ENCODE data around the gene DAPK2. TPM values are rescaled to one million over a fixed set of nuclear protein-coding genes. Genes with fewer than 3 reads are reported as not detected.

Gene DAPK2
- total RNA-seq, 1 donor from 2014 or later = 2.6 TPM

- no peaks in the 10 kb centered on the region for H3K27me3 Mint-ChIP-seq (ENCODE audit: low read depth)
- H3K27ac Mint-ChIP-seq = no peak overlapping the region
- H3K4me1 Mint-ChIP-seq = peaks cover 16% of the 10 kb centered on the region
- DNase-seq (ENCODE audit: low spot score in 2 of 2, unreplicated experiment in 2 of 2) = no peak
- TF ChIP-seq, protein P1, sequence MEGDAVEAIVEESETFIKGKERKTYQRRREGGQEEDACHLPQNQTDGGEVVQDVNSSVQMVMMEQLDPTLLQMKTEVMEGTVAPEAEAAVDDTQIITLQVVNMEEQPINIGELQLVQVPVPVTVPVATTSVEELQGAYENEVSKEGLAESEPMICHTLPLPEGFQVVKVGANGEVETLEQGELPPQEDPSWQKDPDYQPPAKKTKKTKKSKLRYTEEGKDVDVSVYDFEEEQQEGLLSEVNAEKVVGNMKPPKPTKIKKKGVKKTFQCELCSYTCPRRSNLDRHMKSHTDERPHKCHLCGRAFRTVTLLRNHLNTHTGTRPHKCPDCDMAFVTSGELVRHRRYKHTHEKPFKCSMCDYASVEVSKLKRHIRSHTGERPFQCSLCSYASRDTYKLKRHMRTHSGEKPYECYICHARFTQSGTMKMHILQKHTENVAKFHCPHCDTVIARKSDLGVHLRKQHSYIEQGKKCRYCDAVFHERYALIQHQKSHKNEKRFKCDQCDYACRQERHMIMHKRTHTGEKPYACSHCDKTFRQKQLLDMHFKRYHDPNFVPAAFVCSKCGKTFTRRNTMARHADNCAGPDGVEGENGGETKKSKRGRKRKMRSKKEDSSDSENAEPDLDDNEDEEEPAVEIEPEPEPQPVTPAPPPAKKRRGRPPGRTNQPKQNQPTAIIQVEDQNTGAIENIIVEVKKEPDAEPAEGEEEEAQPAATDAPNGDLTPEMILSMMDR (IDR thresholded peaks at IDR 0.05; ENCODE audit: unreplicated experiment) = peak; percentile 53
- no peak overlapping the region for H3K4me3 Mint-ChIP-seq
- no peaks in the 10 kb centered on the region for H3K36me3 Mint-ChIP-seq
- no peaks in the 10 kb centered on the region for H3K9me3 Mint-ChIP-seq
These were observed 130.2 kb downstream of the DAPK2 start for GRCh38 chr15:63915873-63916771.

GRCh38 chr15:63915209-63915872, 130.9 kb downstream of the DAPK2 start:
- Mint-ChIP-seq H3K27me3 (ENCODE audit: low read depth) (no peaks in the 10 kb centered on the region), H3K9me3 (no peaks in the 10 kb centered on the region), H3K4me3 (no peak overlapping the region), H3K27ac (no peak overlapping the region), H3K36me3 (no peaks in the 10 kb centered on the region), H3K4me1 (peaks cover 16% of the 10 kb centered on the region)
- TF ChIP-seq, protein P1 (IDR thresholded peaks at IDR 0.05; ENCODE audit: unreplicated experiment) = no peak
- no peak for DNase-seq (ENCODE audit: low spot score in 2 of 2, unreplicated experiment in 2 of 2)

- H3K27ac Mint-ChIP-seq = no peak overlapping the region
- TF ChIP-seq, protein P1 (IDR thresholded peaks at IDR 0.05; ENCODE audit: unreplicated experiment) = no peak
- peaks cover 23% of the 10 kb centered on the region for H3K4me1 Mint-ChIP-seq
- no peaks in the 10 kb centered on the region for H3K9me3 Mint-ChIP-seq
- H3K36me3 Mint-ChIP-seq = no peaks in the 10 kb centered on the region
- H3K27me3 Mint-ChIP-seq (ENCODE audit: low read depth) = no peaks in the 10 kb centered on the region
- no peak overlapping the region for H3K4me3 Mint-ChIP-seq
- DNase-seq (ENCODE audit: low spot score in 2 of 2, unreplicated experiment in 2 of 2) = no peak
These were observed 132.4 kb downstream of the DAPK2 start for GRCh38 chr15:63913786-63914315.

DNA sequence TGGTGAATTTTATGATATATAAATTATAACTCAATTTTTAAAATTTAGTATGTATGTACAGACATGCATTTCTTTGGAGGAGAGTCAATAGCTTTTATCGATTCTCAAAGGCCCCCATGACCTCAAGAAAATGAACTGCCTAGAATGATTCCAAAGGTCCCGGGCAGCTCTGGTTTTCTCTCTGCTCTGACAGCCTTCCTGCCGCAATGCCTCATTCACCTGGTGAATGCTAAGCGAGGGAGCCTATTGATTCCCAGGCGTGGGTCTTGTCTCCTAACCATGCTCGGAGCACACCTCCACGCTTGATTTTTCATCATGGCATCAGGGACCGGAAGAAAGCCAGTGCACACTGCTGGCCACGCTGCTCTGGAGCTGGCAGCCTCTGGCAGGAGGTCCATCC, 132.9 kb downstream of the DAPK2 start:
- Mint-ChIP-seq H3K27ac (no peak overlapping the region), H3K4me3 (no peak overlapping the region), H3K36me3 (no peaks in the 10 kb centered on the region), H3K4me1 (peaks cover 23% of the 10 kb centered on the region), H3K9me3 (no peaks in the 10 kb centered on the region), H3K27me3 (ENCODE audit: low read depth) (no peaks in the 10 kb centered on the region)
- TF ChIP-seq, protein P1 (IDR thresholded peaks at IDR 0.05; ENCODE audit: unreplicated experiment) = no peak
- no peak for DNase-seq (ENCODE audit: low spot score in 2 of 2, unreplicated experiment in 2 of 2)

GRCh38 chr15:63912061-63912615, 134.1 kb downstream of the DAPK2 start:
- H3K9me3 Mint-ChIP-seq = no peaks in the 10 kb centered on the region
- H3K27me3 Mint-ChIP-seq (ENCODE audit: low read depth) = no peaks in the 10 kb centered on the region
- no peak overlapping the region for H3K27ac Mint-ChIP-seq
- no peak for DNase-seq (ENCODE audit: low spot score in 2 of 2, unreplicated experiment in 2 of 2)
- H3K4me1 Mint-ChIP-seq = peaks cover 19% of the 10 kb centered on the region
- TF ChIP-seq, protein P1 (IDR thresholded peaks at IDR 0.05; ENCODE audit: unreplicated experiment) = no peak
- H3K36me3 Mint-ChIP-seq = no peaks in the 10 kb centered on the region
- no peak overlapping the region for H3K4me3 Mint-ChIP-seq
